ENCODE results near the gene CLEC4C.
"Not testable (repeated sequence)": the region's sequence is repeated elsewhere in the genome, so short reads cannot be mapped to it uniquely, and the experiment has no call there.

DNA sequence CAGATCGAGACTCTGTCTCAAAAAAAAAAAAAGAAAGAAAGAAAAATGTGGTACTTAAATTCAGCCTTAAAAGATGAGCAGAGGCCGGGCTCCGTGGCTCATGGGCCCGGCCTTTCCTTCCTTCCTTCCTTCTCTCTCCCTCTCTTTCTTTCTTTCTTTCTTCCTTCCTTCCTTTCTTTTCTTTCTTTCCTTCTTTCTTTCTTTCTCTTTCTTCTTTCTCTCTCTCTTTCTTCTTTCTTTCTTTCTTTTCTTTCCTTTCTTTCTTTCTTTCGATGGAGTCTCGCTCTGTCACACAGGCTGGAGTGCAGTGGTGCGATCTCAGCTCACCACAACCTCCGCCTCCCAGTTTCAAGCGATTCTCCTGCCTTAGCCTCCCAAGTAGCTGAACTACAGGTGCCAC is 36.3 kb upstream of the CLEC4C start:
- TF ChIP-seq ZNF777 (tag by site-specific recombination; IDR thresholded peaks at IDR 0.05; ENCODE audit: borderline replicate concordance); SP2 (tag by site-specific recombination; IDR thresholded peaks at IDR 0.05); ZNF354C (tag by site-specific recombination; IDR thresholded peaks at IDR 0.05; ENCODE audit: borderline replicate concordance, low read depth); HOXA7 (CRISPR knock-in tag; IDR thresholded peaks at IDR 0.05; ENCODE audit: borderline replicate concordance); ZNF48 (tag by site-specific recombination; IDR thresholded peaks at IDR 0.05); ZNF18 (tag by site-specific recombination; IDR thresholded peaks at IDR 0.05); CTCF (tag by site-specific recombination; IDR thresholded peaks at IDR 0.05); YY1 (tag by site-specific recombination; IDR thresholded peaks at IDR 0.05); WT1 (tag by site-specific recombination; IDR thresholded peaks at IDR 0.05): not testable (repeated sequence)
- TF ChIP-seq, protein P1, sequence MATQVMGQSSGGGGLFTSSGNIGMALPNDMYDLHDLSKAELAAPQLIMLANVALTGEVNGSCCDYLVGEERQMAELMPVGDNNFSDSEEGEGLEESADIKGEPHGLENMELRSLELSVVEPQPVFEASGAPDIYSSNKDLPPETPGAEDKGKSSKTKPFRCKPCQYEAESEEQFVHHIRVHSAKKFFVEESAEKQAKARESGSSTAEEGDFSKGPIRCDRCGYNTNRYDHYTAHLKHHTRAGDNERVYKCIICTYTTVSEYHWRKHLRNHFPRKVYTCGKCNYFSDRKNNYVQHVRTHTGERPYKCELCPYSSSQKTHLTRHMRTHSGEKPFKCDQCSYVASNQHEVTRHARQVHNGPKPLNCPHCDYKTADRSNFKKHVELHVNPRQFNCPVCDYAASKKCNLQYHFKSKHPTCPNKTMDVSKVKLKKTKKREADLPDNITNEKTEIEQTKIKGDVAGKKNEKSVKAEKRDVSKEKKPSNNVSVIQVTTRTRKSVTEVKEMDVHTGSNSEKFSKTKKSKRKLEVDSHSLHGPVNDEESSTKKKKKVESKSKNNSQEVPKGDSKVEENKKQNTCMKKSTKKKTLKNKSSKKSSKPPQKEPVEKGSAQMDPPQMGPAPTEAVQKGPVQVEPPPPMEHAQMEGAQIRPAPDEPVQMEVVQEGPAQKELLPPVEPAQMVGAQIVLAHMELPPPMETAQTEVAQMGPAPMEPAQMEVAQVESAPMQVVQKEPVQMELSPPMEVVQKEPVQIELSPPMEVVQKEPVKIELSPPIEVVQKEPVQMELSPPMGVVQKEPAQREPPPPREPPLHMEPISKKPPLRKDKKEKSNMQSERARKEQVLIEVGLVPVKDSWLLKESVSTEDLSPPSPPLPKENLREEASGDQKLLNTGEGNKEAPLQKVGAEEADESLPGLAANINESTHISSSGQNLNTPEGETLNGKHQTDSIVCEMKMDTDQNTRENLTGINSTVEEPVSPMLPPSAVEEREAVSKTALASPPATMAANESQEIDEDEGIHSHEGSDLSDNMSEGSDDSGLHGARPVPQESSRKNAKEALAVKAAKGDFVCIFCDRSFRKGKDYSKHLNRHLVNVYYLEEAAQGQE (tag by site-specific recombination; IDR thresholded peaks at IDR 0.05): not testable (repeated sequence)

Data from HEK293 (cell line).